Activated naive CD8-positive, alpha-beta T cell (primary cell): ENCODE results near the gene MTARC1.
A peak's percentile ranks its signal among the peaks of the same experiment; 100 is the strongest.

Experiments used
- H3K27ac Mint-ChIP-seq: one replicate; pipeline ENCODE4 v1.8.0; 2021; ENCODE audit warnings: mixed read lengths
- H3K27me3 Mint-ChIP-seq: one replicate; pipeline ENCODE4 v1.8.0; 2021; ENCODE audit warnings: mixed read lengths
- H3K36me3 Mint-ChIP-seq: one replicate; pipeline ENCODE4 v1.8.0; 2021; ENCODE audit warnings: mixed read lengths
- H3K4me1 Mint-ChIP-seq: one replicate; pipeline ENCODE4 v1.8.0; 2021; ENCODE audit warnings: low read depth, mixed read lengths
- H3K4me3 Mint-ChIP-seq: one replicate; pipeline ENCODE4 v1.8.0; 2021; ENCODE audit warnings: mild to moderate bottlenecking, mixed read lengths
- H3K9me3 Mint-ChIP-seq: one replicate; pipeline ENCODE4 v1.8.0; 2021; ENCODE audit warnings: low read depth, mixed read lengths

MTARC1 gene

GRCh38 chr1:220786057-220786336 lies 716 bp upstream of the MTARC1 start:
- H3K4me3 Mint-ChIP-seq, result peak overlapping the region; percentile 14
- H3K36me3 Mint-ChIP-seq, result no peaks in the 10 kb centered on the region
- peaks cover 2% of the 10 kb centered on the region for H3K4me1 Mint-ChIP-seq

GRCh38 chr1:220787069-220787619 lies 431 bp downstream of the MTARC1 start:
- H3K27me3 Mint-ChIP-seq, result peaks cover 31% of the 10 kb centered on the region
- H3K4me3 Mint-ChIP-seq, result peak overlapping the region; percentile 61
- no peaks in the 10 kb centered on the region for H3K36me3 Mint-ChIP-seq
- no peaks in the 10 kb centered on the region for H3K9me3 Mint-ChIP-seq
- H3K27ac Mint-ChIP-seq, result no peak overlapping the region
- H3K4me1 Mint-ChIP-seq, result peaks cover 2% of the 10 kb centered on the region

More at GRCh38 chr1:220786057-220786336, 716 bp upstream of the MTARC1 start:
- H3K27me3 Mint-ChIP-seq, result peaks cover 30% of the 10 kb centered on the region
- no peaks in the 10 kb centered on the region for H3K9me3 Mint-ChIP-seq
- H3K27ac Mint-ChIP-seq, result no peak overlapping the region

GRCh38 chr1:220788900-220789299 lies 2.2 kb downstream of the MTARC1 start:
- Mint-ChIP-seq H3K9me3 (no peaks in the 10 kb centered on the region), H3K36me3 (no peaks in the 10 kb centered on the region), H3K4me3 (no peak overlapping the region), H3K27me3 (peaks cover 23% of the 10 kb centered on the region), H3K4me1 (peaks cover 2% of the 10 kb centered on the region), H3K27ac (no peak overlapping the region)

DNA sequence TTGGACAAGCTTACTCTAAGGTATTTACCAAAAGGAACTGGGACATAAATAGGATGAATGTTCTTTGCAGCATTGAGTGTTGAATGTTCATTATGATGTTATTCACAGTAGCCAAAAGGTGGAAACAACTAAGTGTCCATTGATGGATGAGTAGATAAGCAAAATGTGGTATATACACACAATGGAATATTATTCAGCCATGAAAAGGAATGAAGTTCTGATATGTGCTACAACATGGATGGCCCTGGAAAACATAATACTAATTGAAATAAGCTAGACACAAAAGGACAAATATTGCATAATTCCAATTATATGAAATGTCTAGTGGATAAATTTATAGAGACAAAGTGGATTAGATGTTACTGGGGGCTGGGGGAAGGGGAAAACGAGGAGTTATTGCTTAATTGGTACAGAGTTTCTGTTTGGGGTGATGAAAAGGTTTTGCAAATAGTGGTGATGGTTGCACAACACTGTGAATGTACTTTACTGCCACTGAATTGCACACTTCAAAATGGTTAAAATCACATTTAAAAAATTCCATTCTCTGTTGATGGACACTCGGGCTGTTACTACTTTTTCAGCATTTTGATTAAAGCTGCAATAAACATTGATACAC lies 2.9 kb downstream of the MTARC1 start:
- H3K9me3 Mint-ChIP-seq, result no peaks in the 10 kb centered on the region
- no peak overlapping the region for H3K4me3 Mint-ChIP-seq
- H3K27me3 Mint-ChIP-seq, result peaks cover 19% of the 10 kb centered on the region
- peaks cover 2% of the 10 kb centered on the region for H3K4me1 Mint-ChIP-seq
- H3K27ac Mint-ChIP-seq, result no peak overlapping the region
- H3K36me3 Mint-ChIP-seq, result no peaks in the 10 kb centered on the region

DNA sequence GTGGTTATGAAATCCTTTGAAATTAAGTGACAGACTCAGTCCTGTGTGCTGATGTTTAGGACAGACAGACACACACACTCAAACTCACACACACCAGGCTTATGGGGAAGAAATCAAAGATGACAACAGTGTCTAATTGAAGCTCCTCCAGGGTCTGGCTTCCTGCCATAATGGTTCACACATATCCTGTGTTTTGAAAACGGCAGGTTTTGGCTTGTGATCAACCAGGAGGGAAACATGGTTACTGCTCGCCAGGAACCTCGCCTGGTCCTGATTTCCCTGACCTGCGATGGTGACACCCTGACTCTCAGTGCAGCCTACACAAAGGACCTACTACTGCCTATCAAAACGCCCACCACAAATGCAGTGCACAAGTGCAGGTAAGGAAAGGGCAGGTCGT lies 4.6 kb downstream of the MTARC1 start:
- Mint-ChIP-seq H3K4me3 (no peak overlapping the region), H3K9me3 (no peaks in the 10 kb centered on the region), H3K27me3 (peaks cover 5% of the 10 kb centered on the region), H3K4me1 (peaks cover 2% of the 10 kb centered on the region), H3K27ac (no peak overlapping the region), H3K36me3 (no peaks in the 10 kb centered on the region)

- no peak overlapping the region for H3K27ac Mint-ChIP-seq
- H3K36me3 Mint-ChIP-seq, result no peaks in the 10 kb centered on the region
- H3K4me3 Mint-ChIP-seq, result no peak overlapping the region
- no peaks in the 10 kb centered on the region for H3K9me3 Mint-ChIP-seq
- peaks cover 5% of the 10 kb centered on the region for H3K27me3 Mint-ChIP-seq
- H3K4me1 Mint-ChIP-seq, result peaks cover 2% of the 10 kb centered on the region
These were observed 5.2 kb downstream of the MTARC1 start for GRCh38 chr1:220791956-220792355.

- Mint-ChIP-seq H3K4me1 (no peaks in the 10 kb centered on the region), H3K27ac (no peak overlapping the region), H3K36me3 (no peaks in the 10 kb centered on the region)
These were observed 9.8 kb downstream of the MTARC1 start for GRCh38 chr1:220796530-220796929.

DNA sequence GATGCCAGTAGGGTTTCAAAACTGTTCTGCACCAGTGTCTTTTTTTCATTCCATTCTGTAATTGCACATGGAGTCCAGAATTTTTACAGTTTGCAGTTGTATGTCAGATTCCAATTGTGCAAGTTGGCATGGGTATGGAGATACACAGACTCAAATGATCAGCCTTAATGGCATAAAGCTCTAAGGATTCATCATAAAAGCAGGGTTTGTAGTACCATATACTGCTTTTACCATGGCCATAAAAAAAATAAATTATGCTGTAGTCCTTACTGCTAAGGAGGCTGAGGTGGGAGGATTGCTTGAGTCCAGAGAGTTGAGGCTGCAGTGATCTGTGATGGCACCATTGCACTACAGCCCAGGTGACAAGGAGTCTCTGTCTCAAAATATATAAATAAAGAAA lies 10.3 kb downstream of the MTARC1 start:
- Mint-ChIP-seq H3K4me1 (no peaks in the 10 kb centered on the region), H3K27ac (no peak overlapping the region), H3K36me3 (no peaks in the 10 kb centered on the region), H3K4me3 (no peak overlapping the region), H3K9me3 (no peaks in the 10 kb centered on the region), H3K27me3 (no peaks in the 10 kb centered on the region)

More at GRCh38 chr1:220796530-220796929, 9.8 kb downstream of the MTARC1 start:
- Mint-ChIP-seq H3K27me3 (peaks cover 2% of the 10 kb centered on the region), H3K9me3 (no peaks in the 10 kb centered on the region), H3K4me3 (no peak overlapping the region)

DNA sequence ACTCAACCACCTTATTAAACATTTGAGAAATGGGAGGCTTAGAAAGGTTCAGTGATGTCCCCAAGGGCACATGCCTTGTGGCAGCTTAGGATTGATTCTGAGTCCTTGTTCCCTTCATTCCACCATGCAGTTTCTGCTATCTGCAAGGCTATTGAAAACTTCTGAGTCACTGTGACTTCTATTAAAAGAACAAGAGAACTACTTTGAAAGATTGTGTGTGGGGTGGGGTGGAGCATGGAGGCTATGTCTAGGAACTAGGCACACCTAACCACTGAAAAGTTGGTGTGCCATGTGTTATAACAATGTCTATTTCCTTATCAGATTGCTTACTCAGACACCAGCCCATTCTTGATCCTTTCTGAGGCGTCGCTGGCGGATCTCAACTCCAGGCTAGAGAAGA lies 10.8 kb downstream of the MTARC1 start:
- Mint-ChIP-seq H3K4me1 (no peaks in the 10 kb centered on the region), H3K4me3 (no peak overlapping the region), H3K27ac (no peak overlapping the region), H3K27me3 (peaks cover under 1% of the 10 kb centered on the region), H3K9me3 (no peaks in the 10 kb centered on the region), H3K36me3 (no peaks in the 10 kb centered on the region)

DNA sequence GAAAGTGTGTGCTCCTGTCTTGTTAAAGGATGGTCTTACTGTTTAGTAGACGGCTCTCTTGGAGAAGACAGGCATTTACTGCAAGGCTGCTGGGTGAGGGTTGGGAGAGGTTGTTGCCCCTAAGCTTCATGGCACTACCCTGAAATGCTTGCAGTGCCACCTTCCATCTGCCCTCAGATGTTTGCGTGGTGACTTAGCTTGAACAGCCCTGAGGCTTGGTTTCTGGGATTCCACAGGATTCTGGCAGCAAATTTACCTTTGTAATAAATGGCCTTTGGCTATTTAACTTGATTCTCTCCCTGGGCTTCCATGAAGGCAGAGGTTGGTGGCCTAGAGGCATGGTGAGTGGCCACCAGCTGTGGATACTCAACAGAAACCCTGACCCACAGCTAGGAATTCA lies 11.6 kb downstream of the MTARC1 start:
- Mint-ChIP-seq H3K4me1 (no peaks in the 10 kb centered on the region), H3K36me3 (no peaks in the 10 kb centered on the region), H3K27me3 (peaks cover 5% of the 10 kb centered on the region), H3K4me3 (no peak overlapping the region), H3K27ac (no peak overlapping the region), H3K9me3 (no peaks in the 10 kb centered on the region)

DNA sequence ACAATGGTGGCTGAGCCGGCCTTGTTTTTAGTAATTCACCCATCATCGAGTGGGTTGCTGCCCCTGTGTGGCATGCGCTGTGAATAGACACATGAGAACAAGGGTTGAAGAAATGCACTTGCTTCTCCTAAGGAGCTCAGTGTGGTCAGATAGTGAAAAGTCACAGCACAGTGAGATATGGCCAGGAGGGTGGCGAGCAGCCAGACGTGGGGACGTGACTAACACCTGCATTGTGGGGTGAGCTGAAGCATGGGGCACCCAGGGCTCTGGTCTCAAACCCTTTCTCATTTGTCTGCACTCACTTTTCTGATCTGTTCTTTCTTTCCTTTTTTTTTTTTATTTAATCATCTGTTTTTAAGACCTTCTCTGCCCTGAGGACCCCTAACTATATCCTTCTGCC lies 13.5 kb downstream of the MTARC1 start:
- H3K27ac Mint-ChIP-seq, result no peak overlapping the region
- no peaks in the 10 kb centered on the region for H3K9me3 Mint-ChIP-seq
- peaks cover 5% of the 10 kb centered on the region for H3K27me3 Mint-ChIP-seq
- no peak overlapping the region for H3K4me3 Mint-ChIP-seq
- no peaks in the 10 kb centered on the region for H3K36me3 Mint-ChIP-seq
- no peaks in the 10 kb centered on the region for H3K4me1 Mint-ChIP-seq

GRCh38 chr1:220803401-220804201 lies 16.9 kb downstream of the MTARC1 start:
- H3K27me3 Mint-ChIP-seq, result peaks cover 5% of the 10 kb centered on the region
- H3K9me3 Mint-ChIP-seq, result no peaks in the 10 kb centered on the region
- H3K4me1 Mint-ChIP-seq, result no peaks in the 10 kb centered on the region
- no peaks in the 10 kb centered on the region for H3K36me3 Mint-ChIP-seq
- no peak overlapping the region for H3K27ac Mint-ChIP-seq
- H3K4me3 Mint-ChIP-seq, result no peak overlapping the region

DNA sequence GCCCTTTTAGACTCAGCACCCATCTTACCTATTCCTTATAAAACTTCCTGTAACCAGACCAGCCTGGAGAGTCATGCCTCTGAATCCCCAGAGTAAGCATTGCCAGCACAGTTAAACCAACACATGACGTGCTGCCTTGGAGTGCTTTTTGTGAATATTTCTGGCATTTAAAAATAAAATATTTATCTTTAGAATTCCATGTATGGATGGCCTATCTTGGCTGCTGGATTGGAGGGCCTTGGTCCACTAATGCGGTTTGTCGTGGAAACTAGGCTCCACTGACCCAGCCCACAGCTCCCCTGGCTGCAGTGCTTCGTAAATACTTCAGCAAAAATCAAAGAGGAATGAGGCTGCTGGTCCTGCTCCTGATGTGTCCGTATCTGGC lies 17.5 kb downstream of the MTARC1 start:
- Mint-ChIP-seq H3K27me3 (peaks cover 5% of the 10 kb centered on the region), H3K27ac (no peak overlapping the region), H3K4me3 (no peak overlapping the region), H3K36me3 (no peaks in the 10 kb centered on the region), H3K9me3 (no peaks in the 10 kb centered on the region), H3K4me1 (no peaks in the 10 kb centered on the region)

DNA sequence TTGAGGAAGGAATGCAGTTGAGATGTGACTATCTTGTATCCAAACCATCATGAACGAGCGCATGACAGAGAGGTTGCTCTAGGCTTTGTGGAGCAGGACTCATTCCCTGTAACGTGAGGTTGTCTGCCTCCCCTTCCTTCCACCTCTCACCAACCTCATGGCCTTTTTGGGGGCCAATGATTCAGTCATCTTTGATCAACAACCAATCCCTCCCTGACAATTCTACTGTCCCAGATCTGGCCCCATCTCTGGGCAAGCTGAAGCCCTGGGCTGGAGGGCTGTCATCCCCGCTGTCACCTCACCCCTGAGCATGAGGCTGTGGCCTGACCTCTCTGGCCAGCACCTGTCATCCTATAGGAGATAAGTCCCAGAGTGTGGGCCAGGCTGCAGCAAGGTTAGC lies 19.7 kb downstream of the MTARC1 start:
- no peaks in the 10 kb centered on the region for H3K36me3 Mint-ChIP-seq
- H3K27ac Mint-ChIP-seq, result no peak overlapping the region
- H3K4me1 Mint-ChIP-seq, result peaks cover 3% of the 10 kb centered on the region
- H3K27me3 Mint-ChIP-seq, result peaks cover 5% of the 10 kb centered on the region
- H3K9me3 Mint-ChIP-seq, result no peaks in the 10 kb centered on the region
- H3K4me3 Mint-ChIP-seq, result no peak overlapping the region

DNA sequence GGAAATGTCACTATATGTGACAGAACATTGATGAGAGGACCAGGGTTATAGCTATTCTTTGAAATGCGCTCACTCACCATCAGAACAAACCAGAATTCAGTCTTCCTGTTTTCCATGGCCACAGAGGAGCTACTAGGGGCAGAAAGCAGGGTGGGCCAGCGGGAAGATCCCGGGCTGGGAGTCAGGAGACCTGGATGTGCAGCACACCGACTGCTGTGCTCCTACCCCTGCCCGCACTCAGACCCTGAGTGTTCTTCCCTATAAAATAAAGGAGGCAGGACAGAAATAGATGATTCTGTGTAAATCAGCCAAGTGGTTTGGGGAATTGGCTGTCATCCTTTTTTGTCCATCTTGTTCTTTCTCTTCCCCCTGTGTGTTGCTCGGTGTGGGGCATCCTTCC lies 21.0 kb downstream of the MTARC1 start:
- Mint-ChIP-seq H3K4me3 (no peak overlapping the region), H3K36me3 (no peaks in the 10 kb centered on the region), H3K27me3 (peaks cover 9% of the 10 kb centered on the region), H3K9me3 (no peaks in the 10 kb centered on the region), H3K4me1 (peaks cover 3% of the 10 kb centered on the region), H3K27ac (no peak overlapping the region)
